Left ventricle myocardium inferior (tissue), 1 donor: Measurements from ENCODE around the gene PFN4. TPM values are rescaled to one million over a fixed set of nuclear protein-coding genes. Genes with fewer than 3 reads are reported as not detected.

Experiments
- DNase-seq: peaks from one replicate; pipeline ENCODE4 v3.0.0-alpha.2; 2020
- H3K27ac ChIP-seq: fragments of 200-600 bp; replicated peaks from 2 replicates; pipeline ENCODE4 v1.8.0; 2021
- H3K27me3 ChIP-seq: fragments of 200-600 bp; 2 replicates; pipeline ENCODE4 v1.8.0; 2021; ENCODE audit warnings: low read depth
- H3K36me3 ChIP-seq: fragments of 200-600 bp; 2 replicates; pipeline ENCODE4 v1.8.0; 2021
- H3K4me1 ChIP-seq: fragments of 200-600 bp; 2 replicates; pipeline ENCODE4 v1.8.0; 2021
- H3K4me3 ChIP-seq: fragments of 200-600 bp; 2 replicates; pipeline ENCODE4 v1.8.0; 2021; ENCODE audit warnings: mild to moderate bottlenecking, moderate library complexity
- H3K9me3 ChIP-seq: fragments of 200-600 bp; replicated peaks from 2 replicates; pipeline ENCODE4 v1.8.0; 2021
- intact Hi-C: fragments of 100-400 bp; cut with micrococcal nuclease; formaldehyde crosslinking; loops from one replicate; pipeline ENCODE4 v1.11.0; 2022
- total RNA-seq: library from RNA; stranded (reverse); fragmentation: NEBNext Ultra II Directional; extraction: Animal tissue kit (Norgen Biotek cat#: 25700); gene quantifications from one replicate; pipeline ENCODE4 v1.2.1, GENCODE V29; 2021
- TF ChIP-seq, protein P1 (sequence below): fragments of 200-600 bp; IDR thresholded peaks from 2 replicates; pipeline ENCODE4 v1.8.0; 2021; ENCODE audit warnings: antibody characterized with exemption, mild to moderate bottlenecking, borderline replicate concordance
- donor health status: DM: no; HTN: yes; CAD: no; lungs with severe emphysema.

The PFN4 gene
- total RNA-seq, 1 donor from 2014 or later: 0.74 TPM

DNA sequence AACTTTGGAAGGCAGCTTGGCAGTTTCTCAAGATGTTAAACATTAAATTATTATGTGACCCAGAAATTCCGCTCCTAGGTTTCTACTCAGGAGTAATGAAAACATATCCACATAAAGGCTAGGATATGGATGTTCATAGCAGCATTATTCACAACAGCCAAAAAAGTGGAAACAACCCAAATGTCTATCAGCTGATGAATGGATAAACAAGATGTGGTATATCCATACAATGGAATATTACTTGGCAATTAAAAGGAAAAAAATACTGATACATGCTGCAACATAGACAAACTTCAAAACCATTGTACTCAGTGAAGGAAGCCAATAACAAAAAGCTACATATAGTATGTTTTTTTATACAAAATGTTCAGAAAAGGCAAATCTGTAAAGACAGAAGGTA lies 39.4 kb upstream of the PFN4 start:
- Histone ChIP-seq H3K27ac (no peak overlapping the region), H3K4me1 (no peaks in the 10 kb centered on the region), H3K36me3 (peaks cover 15% of the 10 kb centered on the region), H3K9me3 (no peaks in the 10 kb centered on the region), H3K4me3 (no peak overlapping the region), H3K27me3 (no peaks in the 10 kb centered on the region)
- intact Hi-C loops: no loop called here
- DNase-seq: no peak
- TF ChIP-seq, protein P1, sequence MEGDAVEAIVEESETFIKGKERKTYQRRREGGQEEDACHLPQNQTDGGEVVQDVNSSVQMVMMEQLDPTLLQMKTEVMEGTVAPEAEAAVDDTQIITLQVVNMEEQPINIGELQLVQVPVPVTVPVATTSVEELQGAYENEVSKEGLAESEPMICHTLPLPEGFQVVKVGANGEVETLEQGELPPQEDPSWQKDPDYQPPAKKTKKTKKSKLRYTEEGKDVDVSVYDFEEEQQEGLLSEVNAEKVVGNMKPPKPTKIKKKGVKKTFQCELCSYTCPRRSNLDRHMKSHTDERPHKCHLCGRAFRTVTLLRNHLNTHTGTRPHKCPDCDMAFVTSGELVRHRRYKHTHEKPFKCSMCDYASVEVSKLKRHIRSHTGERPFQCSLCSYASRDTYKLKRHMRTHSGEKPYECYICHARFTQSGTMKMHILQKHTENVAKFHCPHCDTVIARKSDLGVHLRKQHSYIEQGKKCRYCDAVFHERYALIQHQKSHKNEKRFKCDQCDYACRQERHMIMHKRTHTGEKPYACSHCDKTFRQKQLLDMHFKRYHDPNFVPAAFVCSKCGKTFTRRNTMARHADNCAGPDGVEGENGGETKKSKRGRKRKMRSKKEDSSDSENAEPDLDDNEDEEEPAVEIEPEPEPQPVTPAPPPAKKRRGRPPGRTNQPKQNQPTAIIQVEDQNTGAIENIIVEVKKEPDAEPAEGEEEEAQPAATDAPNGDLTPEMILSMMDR: no peak

DNA sequence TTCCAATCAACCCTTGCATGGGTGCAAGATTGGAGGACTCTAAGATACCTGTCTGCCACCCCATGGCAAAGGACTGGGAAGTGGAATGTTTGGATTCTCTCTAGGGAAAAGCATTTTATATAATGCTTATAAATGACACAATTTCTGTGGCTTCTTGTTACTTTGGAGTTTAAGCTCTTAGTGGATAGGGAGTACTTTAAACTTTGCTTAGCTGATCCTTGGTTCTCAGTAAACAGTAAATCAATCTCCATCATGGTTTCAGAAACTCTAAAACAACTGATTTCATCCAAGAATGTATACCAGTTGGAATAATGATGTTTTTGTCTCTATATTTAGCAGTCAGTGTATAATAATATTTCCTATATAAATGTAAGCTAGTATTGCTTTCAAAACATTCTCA lies 37.6 kb upstream of the PFN4 start:
- H3K4me1 ChIP-seq: no peaks in the 10 kb centered on the region
- intact Hi-C loops: no loop called here

DNA sequence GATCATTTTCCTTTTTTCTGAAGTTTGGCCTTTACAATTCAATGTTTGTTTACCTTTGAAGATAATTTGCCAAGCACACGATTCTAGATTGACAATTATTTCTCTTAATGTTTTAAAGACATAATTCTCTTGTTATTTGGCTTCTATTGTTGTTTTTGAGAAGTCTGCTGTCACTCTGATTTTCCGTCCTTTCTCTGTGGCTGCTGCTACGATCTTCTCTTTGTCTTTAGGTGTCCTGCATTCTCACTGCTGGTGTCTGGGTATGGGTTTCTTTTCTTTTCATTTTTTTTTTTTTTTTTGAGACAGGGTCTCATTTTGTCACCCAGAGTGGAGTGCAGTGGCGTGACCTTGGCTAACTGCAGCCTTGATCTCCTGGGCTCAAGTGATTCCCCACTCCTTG lies 36.6 kb upstream of the PFN4 start:
- no peak for DNase-seq
- intact Hi-C loops: no loop called here
- Histone ChIP-seq H3K4me3 (no peak overlapping the region), H3K9me3 (no peaks in the 10 kb centered on the region), H3K27ac (no peak overlapping the region), H3K36me3 (peaks cover 15% of the 10 kb centered on the region), H3K4me1 (no peaks in the 10 kb centered on the region), H3K27me3 (no peaks in the 10 kb centered on the region)
- TF ChIP-seq, protein P1: no peak

More for the DNA sequence above, 37.6 kb upstream of the PFN4 start:
- Histone ChIP-seq H3K36me3 (peaks cover 15% of the 10 kb centered on the region), H3K4me3 (no peak overlapping the region), H3K9me3 (no peaks in the 10 kb centered on the region), H3K27ac (no peak overlapping the region), H3K27me3 (no peaks in the 10 kb centered on the region)
- no peak for DNase-seq
- TF ChIP-seq, protein P1: no peak

DNA sequence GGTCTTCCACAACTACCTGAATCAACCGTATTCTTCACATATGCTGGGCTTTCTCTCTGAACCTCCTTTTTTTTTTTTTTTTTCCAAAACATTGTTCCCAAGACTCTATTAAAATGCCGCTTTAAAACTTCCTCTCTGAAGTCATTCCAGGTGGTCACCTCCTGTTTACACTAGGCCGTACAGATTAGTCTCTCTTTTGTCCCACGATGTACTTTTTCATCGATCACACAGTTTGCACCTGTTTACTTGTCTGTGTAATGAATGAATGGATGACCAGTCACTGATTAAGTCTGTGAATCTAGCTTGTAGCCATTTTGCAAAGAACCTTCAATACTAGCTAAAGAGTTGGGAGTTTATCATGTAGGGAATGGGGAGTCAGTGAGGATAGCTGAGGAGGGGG lies 35.0 kb upstream of the PFN4 start:
- Histone ChIP-seq H3K4me1 (no peaks in the 10 kb centered on the region), H3K36me3 (peaks cover 15% of the 10 kb centered on the region), H3K4me3 (no peak overlapping the region), H3K27ac (no peak overlapping the region), H3K9me3 (no peaks in the 10 kb centered on the region), H3K27me3 (no peaks in the 10 kb centered on the region)
- TF ChIP-seq, protein P1: no peak
- DNase-seq: no peak
- intact Hi-C loops: no loop called here

DNA sequence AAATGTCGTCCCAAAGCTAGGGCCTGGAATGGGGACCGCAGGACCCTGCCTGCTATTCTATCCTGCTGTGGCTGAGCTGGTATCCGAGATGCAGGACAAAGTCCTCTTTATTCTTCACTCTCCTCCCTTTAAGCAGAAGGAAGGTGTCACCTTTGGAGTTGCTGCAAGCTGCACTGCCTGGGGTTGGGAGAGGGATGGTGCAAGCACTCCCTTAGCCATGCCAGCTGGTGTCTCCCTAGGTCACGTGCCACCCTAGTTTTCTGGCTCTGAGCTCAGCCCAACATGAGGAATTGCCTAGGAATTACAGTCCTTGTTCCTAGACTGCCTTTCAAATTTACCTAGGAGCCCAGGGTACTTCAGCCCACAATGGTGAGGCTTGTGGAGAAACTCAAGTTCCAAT lies 30.3 kb upstream of the PFN4 start:
- H3K27me3 ChIP-seq: no peaks in the 10 kb centered on the region
- intact Hi-C loops: no loop called here
- TF ChIP-seq, protein P1: no peak
- H3K4me1 ChIP-seq: no peaks in the 10 kb centered on the region
- no peak overlapping the region for H3K4me3 ChIP-seq
- no peak for DNase-seq
- peaks cover 40% of the 10 kb centered on the region for H3K36me3 ChIP-seq
- no peak overlapping the region for H3K27ac ChIP-seq
- H3K9me3 ChIP-seq: no peaks in the 10 kb centered on the region
